Measurements from ENCODE around the gene SLC25A19.

- TF ChIP-seq CTCF (IDR thresholded peaks at IDR 0.05 in 2 of 3, conservative IDR thresholded peaks at IDR 0.05 in 1 of 3; ENCODE audit: control insufficient read depth in 2 of 3, extremely low read depth in 1 of 3, insufficient read depth in 1 of 3, low read depth in 3 of 3, low read length in 3 of 3) (no peak), E2F4 (IDR thresholded peaks at IDR 0.05; ENCODE audit: low read depth, low read length) (no peak), RCOR1 (conservative IDR thresholded peaks at IDR 0.05; ENCODE audit: low read depth, low read length) (no peak), POLR2A (IDR thresholded peaks at IDR 0.05; ENCODE audit: low read depth, low read length) (no peak), TBL1XR1 (IDR thresholded peaks at IDR 0.05; ENCODE audit: low read depth, low read length) (no peak)
Observed at GRCh38 chr17:75338335-75338734, 49.1 kb upstream of the SLC25A19 start.

Data from GM12878 (cell line).